NT2/D1 (cell line): ENCODE measurements around the gene ACOX2.

Source experiments
- YY1 ChIP-seq: IDR thresholded peaks from 2 replicates; pipeline ENCODE4 v1.6.1; 2011; ENCODE audit not compliant: insufficient read length, insufficient read depth
- ZNF274 ChIP-seq: IDR thresholded peaks from 2 replicates; pipeline ENCODE4 v1.6.1; 2011; ENCODE audit warnings: mild to moderate bottlenecking, low read depth, low read length

DNA sequence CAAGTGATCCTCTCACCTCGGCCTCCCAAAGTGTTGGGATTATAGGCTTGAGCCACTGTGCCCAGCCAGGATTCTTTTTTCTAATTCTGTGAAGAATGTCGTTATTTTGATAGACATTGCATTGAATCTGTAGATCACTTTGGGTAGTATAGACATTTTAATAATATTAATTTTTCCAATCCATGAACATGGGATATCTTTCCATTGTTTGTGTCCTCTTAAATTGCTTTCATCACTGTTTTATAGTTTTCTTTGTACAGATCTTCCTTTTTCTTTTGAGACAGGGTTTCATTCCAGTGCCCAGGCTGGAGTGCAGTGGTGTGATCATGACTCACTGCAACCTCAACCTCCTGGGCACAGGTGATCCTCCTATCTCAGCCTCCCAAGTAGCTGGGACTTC, 56.7 kb downstream of the ACOX2 start:
- TF ChIP-seq YY1: no peak
- TF ChIP-seq ZNF274: no peak
